Activated CD4-positive, alpha-beta T cell treated with anti-CD3 and anti-CD28 coated beads for 4 hours (primary cell): ENCODE data around the gene FAM227B.

Experiments
- DNase-seq, 2 donors: peaks; one replicate each; pipeline ENCODE4 v3.0.0-alpha.2; 2020

The FAM227B gene

DNA sequence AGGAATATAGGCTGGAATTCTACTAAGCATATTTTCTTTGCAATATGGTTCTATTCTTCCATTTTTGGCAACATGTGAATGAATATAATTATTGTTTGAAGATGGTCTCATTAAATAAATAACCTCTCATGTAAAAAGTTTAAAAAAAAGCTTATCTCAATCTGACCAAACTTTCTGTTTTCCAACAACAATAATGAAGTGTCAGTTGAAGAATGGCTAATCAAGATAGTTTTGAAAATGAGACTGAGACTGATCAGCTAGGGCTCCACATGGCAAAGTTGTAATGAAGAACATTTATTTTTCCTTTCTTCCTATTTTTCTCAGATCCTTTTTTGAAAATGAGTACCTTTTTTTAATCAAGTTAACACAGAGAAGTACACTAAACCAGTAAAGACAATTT lies 333.1 kb downstream of the FAM227B start:
- DNase-seq: no peak

- no peak for DNase-seq
Observed at GRCh38 chr15:49286649-49287404, 333.8 kb downstream of the FAM227B start.

DNA sequence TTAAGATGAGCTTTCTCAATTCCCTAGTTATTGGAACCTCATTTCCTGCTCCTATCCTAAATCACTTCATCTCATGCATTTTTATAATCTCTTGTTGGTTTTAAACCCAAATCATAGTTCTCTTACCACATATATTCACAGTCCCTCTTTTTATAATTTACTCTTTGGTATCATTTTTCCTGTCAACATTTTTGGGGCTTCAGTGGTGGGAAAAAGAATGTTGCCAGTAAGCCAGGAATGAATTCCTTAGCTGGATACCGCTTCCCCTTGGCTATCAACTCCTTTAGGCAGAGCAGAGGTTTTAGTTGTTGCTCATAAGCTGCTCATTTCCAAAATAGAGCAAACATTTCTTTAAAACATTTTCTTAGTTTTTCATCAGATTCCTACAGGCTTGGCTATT lies 338.3 kb downstream of the FAM227B start:
- DNase-seq: no peak

- no peak for DNase-seq
Observed at GRCh38 chr15:49279521-49280456, 340.8 kb downstream of the FAM227B start.

DNA sequence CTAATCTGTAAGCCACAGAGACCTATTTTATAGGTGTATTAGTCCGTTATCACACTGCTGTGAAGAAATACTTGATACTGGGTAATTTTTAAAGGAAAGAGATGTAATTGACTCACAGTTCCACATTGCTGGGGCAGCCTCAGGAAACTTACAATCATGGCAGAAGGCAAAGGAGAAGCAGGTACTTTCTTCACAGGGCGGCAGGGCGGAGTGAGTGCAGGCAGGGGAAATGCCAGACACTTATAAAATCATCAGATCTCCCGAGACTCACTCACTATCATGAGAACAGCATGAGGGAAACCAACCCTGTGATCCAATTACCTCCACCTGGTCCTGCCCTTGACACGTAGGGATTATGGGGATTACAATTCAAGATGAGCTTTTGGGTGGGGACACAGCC lies 341.9 kb downstream of the FAM227B start:
- DNase-seq: no peak
